Left ventricle myocardium inferior (tissue), 1 donor: ENCODE results near the gene PSME2. TPM values are rescaled to one million over a fixed set of nuclear protein-coding genes. Genes with fewer than 3 reads are reported as not detected.

Source experiments
- DNase-seq: peaks from one replicate; pipeline ENCODE4 v3.0.0-alpha.2; 2020
- H3K27ac ChIP-seq: fragments of 200-600 bp; replicated peaks from 2 replicates; pipeline ENCODE4 v1.8.0; 2021
- H3K27me3 ChIP-seq: fragments of 200-600 bp; 2 replicates; pipeline ENCODE4 v1.8.0; 2021; ENCODE audit warnings: low read depth
- H3K36me3 ChIP-seq: fragments of 200-600 bp; 2 replicates; pipeline ENCODE4 v1.8.0; 2021
- H3K4me1 ChIP-seq: fragments of 200-600 bp; 2 replicates; pipeline ENCODE4 v1.8.0; 2021
- H3K4me3 ChIP-seq: fragments of 200-600 bp; 2 replicates; pipeline ENCODE4 v1.8.0; 2021; ENCODE audit warnings: mild to moderate bottlenecking, moderate library complexity
- H3K9me3 ChIP-seq: fragments of 200-600 bp; replicated peaks from 2 replicates; pipeline ENCODE4 v1.8.0; 2021
- CTCF ChIP-seq: fragments of 200-600 bp; IDR thresholded peaks from 2 replicates; pipeline ENCODE4 v1.8.0; 2021; ENCODE audit warnings: antibody characterized with exemption, mild to moderate bottlenecking, borderline replicate concordance
- intact Hi-C: fragments of 100-400 bp; cut with micrococcal nuclease; formaldehyde crosslinking; loops from one replicate; pipeline ENCODE4 v1.11.0; 2022
- total RNA-seq: library from RNA; stranded (reverse); fragmentation: NEBNext Ultra II Directional; extraction: Animal tissue kit (Norgen Biotek cat#: 25700); gene quantifications from one replicate; pipeline ENCODE4 v1.2.1, GENCODE V29; 2021
- donor health status: DM: no; HTN: yes; CAD: no; lungs with severe emphysema.

The PSME2 gene
- total RNA-seq, 1 donor from 2014 or later, result 89.7 TPM

GRCh38 chr14:24138396-24139271 lies 7.8 kb downstream of the PSME2 start:
- H3K4me3 ChIP-seq, result no peak overlapping the region
- no peak for TF ChIP-seq CTCF
- intact Hi-C loops, result no loop called here
- peak overlapping the region; percentile 40 for H3K27ac ChIP-seq
- peaks cover 70% of the 10 kb centered on the region for H3K4me1 ChIP-seq
- no peaks in the 10 kb centered on the region for H3K9me3 ChIP-seq
- H3K36me3 ChIP-seq, result peaks cover 35% of the 10 kb centered on the region
- DNase-seq, result no peak
- H3K27me3 ChIP-seq, result no peaks in the 10 kb centered on the region

DNA sequence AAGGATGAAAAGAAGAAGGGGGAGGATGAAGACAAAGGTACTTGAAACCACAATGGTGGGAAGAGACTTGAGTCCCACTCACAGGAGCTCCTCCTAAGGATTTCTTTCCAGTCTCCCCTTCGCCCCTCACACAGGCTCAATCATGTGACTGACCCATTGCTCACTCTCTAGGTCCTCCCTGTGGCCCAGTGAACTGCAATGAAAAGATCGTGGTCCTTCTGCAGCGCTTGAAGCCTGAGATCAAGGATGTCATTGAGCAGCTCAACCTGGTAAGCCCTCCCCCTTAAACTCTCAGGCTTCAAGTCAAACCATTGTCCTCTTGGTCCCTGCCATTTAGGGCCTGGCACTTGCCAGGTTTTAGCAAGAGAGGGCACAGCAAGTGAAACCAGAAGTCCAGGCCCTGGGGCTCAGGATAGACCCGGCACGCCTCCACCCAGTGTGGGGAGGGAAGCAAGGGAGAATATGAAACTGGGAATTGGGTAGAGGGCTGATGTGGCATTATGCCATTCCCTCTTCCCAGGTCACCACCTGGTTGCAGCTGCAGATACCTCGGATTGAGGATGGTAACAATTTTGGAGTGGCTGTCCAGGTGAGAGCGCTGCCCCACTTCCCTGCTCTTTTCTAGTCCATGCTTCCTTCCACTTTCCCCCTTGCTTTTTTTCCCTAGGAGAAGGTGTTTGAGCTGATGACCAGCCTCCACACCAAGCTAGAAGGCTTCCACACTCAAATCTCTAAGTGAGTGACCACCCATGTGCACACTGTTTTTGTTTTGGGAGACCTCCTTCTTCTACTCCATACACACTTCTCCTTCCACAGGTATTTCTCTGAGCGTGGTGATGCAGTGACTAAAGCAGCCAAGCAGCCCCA lies 8.6 kb downstream of the PSME2 start:
- DNase-seq, result no peak
- Histone ChIP-seq H3K4me1 (peaks cover 67% of the 10 kb centered on the region), H3K36me3 (peaks cover 28% of the 10 kb centered on the region), H3K27me3 (no peaks in the 10 kb centered on the region), H3K4me3 (no peak overlapping the region), H3K27ac (peak overlapping the region; percentile 94), H3K9me3 (no peaks in the 10 kb centered on the region)
- intact Hi-C loops, result no loop called here
- no peak for TF ChIP-seq CTCF

- Histone ChIP-seq H3K36me3 (peaks cover 28% of the 10 kb centered on the region), H3K9me3 (no peaks in the 10 kb centered on the region), H3K27ac (peak overlapping the region; percentile 94), H3K27me3 (no peaks in the 10 kb centered on the region), H3K4me3 (peak overlapping the region; percentile 91), H3K4me1 (peaks cover 69% of the 10 kb centered on the region)
- TF ChIP-seq CTCF, result no peak
- intact Hi-C loops, result no loop called here
- no peak for DNase-seq
Measured at GRCh38 chr14:24136684-24137528, 9.5 kb downstream of the PSME2 start.

DNA sequence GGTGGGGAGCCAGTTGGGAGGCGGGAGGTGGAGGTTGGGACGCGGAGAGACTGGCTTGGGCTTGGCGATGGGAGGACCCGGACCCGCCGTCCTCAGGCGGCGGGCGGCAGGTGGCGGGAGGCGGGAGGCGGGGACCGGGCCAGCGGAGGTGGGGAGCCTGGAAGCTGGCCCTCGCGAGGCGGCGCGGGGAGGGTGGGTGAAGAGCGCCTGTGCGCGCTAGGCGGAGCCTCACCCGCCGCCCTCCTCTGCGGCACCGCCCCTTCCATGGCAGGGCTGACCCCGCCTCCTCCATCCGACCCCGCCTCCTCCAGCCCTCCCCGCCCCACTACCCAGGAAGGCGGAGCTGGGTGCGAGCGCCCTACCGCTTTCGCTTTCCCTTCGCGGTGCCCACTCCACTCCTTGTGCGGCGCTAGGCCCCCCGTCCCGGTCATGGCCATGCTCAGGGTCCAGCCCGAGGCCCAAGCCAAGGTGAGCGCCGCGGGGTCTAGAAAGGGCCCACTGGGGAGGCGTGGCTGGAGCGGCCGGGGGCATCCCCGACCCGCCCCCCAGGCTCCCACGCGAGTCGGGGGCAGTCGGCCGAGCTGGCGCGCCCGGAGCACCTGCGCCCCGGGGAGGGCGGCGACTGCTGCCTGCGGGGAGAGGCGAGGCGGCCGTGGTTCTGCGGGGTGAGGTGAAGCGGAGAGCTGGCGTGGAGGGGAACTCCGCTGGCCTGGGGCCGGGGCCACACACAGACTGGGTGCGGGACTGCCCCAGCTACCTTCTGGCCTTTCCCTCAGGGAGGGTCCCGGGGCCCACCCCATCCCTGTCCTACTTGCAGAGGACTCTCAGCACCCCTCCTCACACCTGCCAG lies 10.4 kb downstream of the PSME2 start, which contains the start of gene PSME1:
PSME1 (plus strand) TSS at position 361 of the 850 bp plus-strand sequence; CDS start at position 430, 69 bp downstream.
- peak; percentile 95 for DNase-seq
- Histone ChIP-seq H3K36me3 (peaks cover 28% of the 10 kb centered on the region), H3K27me3 (no peaks in the 10 kb centered on the region), H3K4me1 (peaks cover 72% of the 10 kb centered on the region), H3K9me3 (no peaks in the 10 kb centered on the region), H3K27ac (peak within 1 kb of the TSS; percentile 94), H3K4me3 (peak within 1 kb of the TSS; percentile 91)
- TF ChIP-seq CTCF, result no peak
- intact Hi-C loops, result no loop called here
